ENCODE results near the gene NOLC1.
A peak's percentile ranks its signal among the peaks of the same experiment; 100 is the strongest.

NOLC1 gene

GRCh38 chr10:102151774-102152544 is at the start of gene NOLC1:
Gene NOLC1 (plus strand): TSS chr10:102152389. CDS start chr10:102152411, 22 bp downstream.
- DNase-seq (ENCODE audit: low spot score) = peak; percentile 90

- no peak for DNase-seq (ENCODE audit: low spot score)
Observed at GRCh38 chr10:102102421-102102820, 49.8 kb upstream of the NOLC1 start.

- DNase-seq (ENCODE audit: low spot score) = no peak
Observed at GRCh38 chr10:102106998-102107397, 45.2 kb upstream of the NOLC1 start.

- DNase-seq (ENCODE audit: low spot score) = no peak
Observed at GRCh38 chr10:102109166-102110116, 42.7 kb upstream of the NOLC1 start.

GRCh38 chr10:102111276-102111675 is 40.9 kb upstream of the NOLC1 start:
- no peak for DNase-seq (ENCODE audit: low spot score)

- no peak for DNase-seq (ENCODE audit: low spot score)
Observed at GRCh38 chr10:102112210-102112817, 39.9 kb upstream of the NOLC1 start.

GRCh38 chr10:102113261-102113955 is 38.8 kb upstream of the NOLC1 start:
- no peak for DNase-seq (ENCODE audit: low spot score)

- no peak for DNase-seq (ENCODE audit: low spot score)
Observed at GRCh38 chr10:102113956-102114857, 38.0 kb upstream of the NOLC1 start.

- peak; percentile 85 for DNase-seq (ENCODE audit: low spot score)
Observed at GRCh38 chr10:102114861-102115618, 37.1 kb upstream of the NOLC1 start.

GRCh38 chr10:102115775-102116174 is 36.4 kb upstream of the NOLC1 start:
- no peak for DNase-seq (ENCODE audit: low spot score)

- DNase-seq (ENCODE audit: low spot score) = no peak
Observed at GRCh38 chr10:102116656-102117055, 35.5 kb upstream of the NOLC1 start.

GRCh38 chr10:102117391-102118159 is 34.6 kb upstream of the NOLC1 start:
- no peak for DNase-seq (ENCODE audit: low spot score)

GRCh38 chr10:102118867-102119266 is 33.3 kb upstream of the NOLC1 start:
- no peak for DNase-seq (ENCODE audit: low spot score)

- peak; percentile 78 for DNase-seq (ENCODE audit: low spot score)
Observed at GRCh38 chr10:102119417-102120141, 32.6 kb upstream of the NOLC1 start.

- peak; percentile 91 for DNase-seq (ENCODE audit: low spot score)
Observed at GRCh38 chr10:102120142-102120990, 31.8 kb upstream of the NOLC1 start, which contains the start of gene LDB1. Gene LDB1 (minus strand): TSS chr10:102120368. CDS start chr10:102120110, 258 bp downstream.

- DNase-seq (ENCODE audit: low spot score) = no peak
Observed at GRCh38 chr10:102120991-102121738, 31.0 kb upstream of the NOLC1 start.
